Panc1 (cell line): Measurements from ENCODE around the gene ANKRA2.

Experiments used
- POLR2AphosphoS5 ChIP-seq: IDR thresholded peaks from 2 replicates; pipeline ENCODE4 v1.6.1; 2012; ENCODE audit warnings: mild to moderate bottlenecking, low read depth, low read length, moderate library complexity
- SIN3A ChIP-seq: IDR thresholded peaks from 2 replicates; pipeline ENCODE4 v1.6.1; 2012; ENCODE audit warnings: low read depth, mild to moderate bottlenecking, low read length, moderate library complexity, borderline replicate concordance; ENCODE audit not compliant: insufficient read depth
- TCF7L2 ChIP-seq: IDR thresholded peaks from 2 replicates; pipeline ENCODE4 v1.6.1; 2011; ENCODE audit warnings: mild to moderate bottlenecking, low read depth, low read length, inconsistent platforms
- TF ChIP-seq, protein P1 (sequence below): fragments of 450-650 bp; IDR thresholded peaks from 2 replicates; pipeline ENCODE4 v1.5.1; 2017; ENCODE audit warnings: mild to moderate bottlenecking
- TF ChIP-seq, protein P2 (sequence below), 2 experiments: IDR thresholded peaks; 2 replicates each; pipeline ENCODE4 v1.6.1; 2011 to 2012; ENCODE audit warnings: low read depth in 2 of 2, control low read depth in 1 of 2, low read length in 1 of 2, mild to moderate bottlenecking in 1 of 2, moderate library complexity in 1 of 2; ENCODE audit not compliant: insufficient read depth in 1 of 2

DNA sequence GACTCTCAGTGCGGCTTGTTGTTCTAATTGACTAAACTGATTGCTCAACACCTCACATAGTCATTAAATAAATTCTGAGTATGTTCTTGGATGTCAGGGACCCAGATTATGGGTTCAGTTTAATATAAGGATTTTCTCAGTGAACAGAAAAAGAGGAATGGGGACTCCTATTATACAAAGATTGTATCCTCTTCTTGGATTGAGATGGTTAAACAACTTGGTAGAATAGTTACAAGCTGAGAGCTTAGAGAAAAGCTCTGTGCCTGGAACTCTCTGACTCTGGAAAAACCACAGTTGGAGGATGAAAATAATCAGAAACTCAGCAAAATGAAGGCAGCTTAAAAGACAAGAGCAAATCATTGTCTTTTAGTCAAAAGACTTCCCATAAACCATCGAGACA lies 30.5 kb downstream of the ANKRA2 start:
- TF ChIP-seq, protein P1, sequence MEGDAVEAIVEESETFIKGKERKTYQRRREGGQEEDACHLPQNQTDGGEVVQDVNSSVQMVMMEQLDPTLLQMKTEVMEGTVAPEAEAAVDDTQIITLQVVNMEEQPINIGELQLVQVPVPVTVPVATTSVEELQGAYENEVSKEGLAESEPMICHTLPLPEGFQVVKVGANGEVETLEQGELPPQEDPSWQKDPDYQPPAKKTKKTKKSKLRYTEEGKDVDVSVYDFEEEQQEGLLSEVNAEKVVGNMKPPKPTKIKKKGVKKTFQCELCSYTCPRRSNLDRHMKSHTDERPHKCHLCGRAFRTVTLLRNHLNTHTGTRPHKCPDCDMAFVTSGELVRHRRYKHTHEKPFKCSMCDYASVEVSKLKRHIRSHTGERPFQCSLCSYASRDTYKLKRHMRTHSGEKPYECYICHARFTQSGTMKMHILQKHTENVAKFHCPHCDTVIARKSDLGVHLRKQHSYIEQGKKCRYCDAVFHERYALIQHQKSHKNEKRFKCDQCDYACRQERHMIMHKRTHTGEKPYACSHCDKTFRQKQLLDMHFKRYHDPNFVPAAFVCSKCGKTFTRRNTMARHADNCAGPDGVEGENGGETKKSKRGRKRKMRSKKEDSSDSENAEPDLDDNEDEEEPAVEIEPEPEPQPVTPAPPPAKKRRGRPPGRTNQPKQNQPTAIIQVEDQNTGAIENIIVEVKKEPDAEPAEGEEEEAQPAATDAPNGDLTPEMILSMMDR, result no peak
- TF ChIP-seq, protein P2, sequence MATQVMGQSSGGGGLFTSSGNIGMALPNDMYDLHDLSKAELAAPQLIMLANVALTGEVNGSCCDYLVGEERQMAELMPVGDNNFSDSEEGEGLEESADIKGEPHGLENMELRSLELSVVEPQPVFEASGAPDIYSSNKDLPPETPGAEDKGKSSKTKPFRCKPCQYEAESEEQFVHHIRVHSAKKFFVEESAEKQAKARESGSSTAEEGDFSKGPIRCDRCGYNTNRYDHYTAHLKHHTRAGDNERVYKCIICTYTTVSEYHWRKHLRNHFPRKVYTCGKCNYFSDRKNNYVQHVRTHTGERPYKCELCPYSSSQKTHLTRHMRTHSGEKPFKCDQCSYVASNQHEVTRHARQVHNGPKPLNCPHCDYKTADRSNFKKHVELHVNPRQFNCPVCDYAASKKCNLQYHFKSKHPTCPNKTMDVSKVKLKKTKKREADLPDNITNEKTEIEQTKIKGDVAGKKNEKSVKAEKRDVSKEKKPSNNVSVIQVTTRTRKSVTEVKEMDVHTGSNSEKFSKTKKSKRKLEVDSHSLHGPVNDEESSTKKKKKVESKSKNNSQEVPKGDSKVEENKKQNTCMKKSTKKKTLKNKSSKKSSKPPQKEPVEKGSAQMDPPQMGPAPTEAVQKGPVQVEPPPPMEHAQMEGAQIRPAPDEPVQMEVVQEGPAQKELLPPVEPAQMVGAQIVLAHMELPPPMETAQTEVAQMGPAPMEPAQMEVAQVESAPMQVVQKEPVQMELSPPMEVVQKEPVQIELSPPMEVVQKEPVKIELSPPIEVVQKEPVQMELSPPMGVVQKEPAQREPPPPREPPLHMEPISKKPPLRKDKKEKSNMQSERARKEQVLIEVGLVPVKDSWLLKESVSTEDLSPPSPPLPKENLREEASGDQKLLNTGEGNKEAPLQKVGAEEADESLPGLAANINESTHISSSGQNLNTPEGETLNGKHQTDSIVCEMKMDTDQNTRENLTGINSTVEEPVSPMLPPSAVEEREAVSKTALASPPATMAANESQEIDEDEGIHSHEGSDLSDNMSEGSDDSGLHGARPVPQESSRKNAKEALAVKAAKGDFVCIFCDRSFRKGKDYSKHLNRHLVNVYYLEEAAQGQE (IDR thresholded peaks at IDR 0.05; ENCODE audit: insufficient read depth in 1 of 2, low read depth in 2 of 2, low read length in 1 of 2), result no peak
- no peak for TF ChIP-seq POLR2AphosphoS5
- TF ChIP-seq TCF7L2, result no peak
- TF ChIP-seq SIN3A, result no peak
